ENCODE data around the gene ADRB1.

ADRB1 gene

GRCh38 chr10:114095559-114096337 lies 52.1 kb downstream of the ADRB1 start:
- DNase-seq, result no peak
